DND-41 (cell line): Measurements from ENCODE around the gene CAND2.

Source experiments
- ATAC-seq: fragments of 200-7000 bp; cut with Tn5 transposase; 3 replicates; pipeline ENCODE4 v1.9.1; 2021; ENCODE audit warnings: low read depth; ENCODE audit not compliant: insufficient read depth
- DNase-seq: peaks from one replicate; pipeline ENCODE4 v3.0.0-alpha.2; 2020
- H2AFZ ChIP-seq: 2 replicates; pipeline ENCODE4 v1.6.0; 2012; ENCODE audit warnings: low read depth, low read length
- H3K27ac ChIP-seq: 2 replicates; pipeline ENCODE4 v1.5.1; 2012; ENCODE audit warnings: low read length, inconsistent platforms
- H3K27me3 ChIP-seq: fragments of 200-600 bp; sonication (generic); 2 replicates; pipeline ENCODE4 v1.6.0; 2012; ENCODE audit warnings: low read length, mild to moderate bottlenecking, inconsistent platforms; ENCODE audit not compliant: insufficient read depth, poor library complexity
- H3K36me3 ChIP-seq: 2 replicates; pipeline ENCODE4 v1.5.1; 2012; ENCODE audit warnings: low read length, inconsistent platforms; ENCODE audit not compliant: insufficient read depth
- H3K4me1 ChIP-seq: 2 replicates; pipeline ENCODE4 v1.5.1; 2012; ENCODE audit warnings: mild to moderate bottlenecking, low read length; ENCODE audit not compliant: insufficient read depth
- H3K4me2 ChIP-seq: 2 replicates; pipeline ENCODE4 v1.6.0; 2012; ENCODE audit warnings: mild to moderate bottlenecking, moderate library complexity, low read length, inconsistent platforms; ENCODE audit not compliant: insufficient read depth
- H3K4me3 ChIP-seq, 2 experiments: fragments of 200-600 bp in 1 of 2; shearing (Covaris generic) in 1 of 2; 2 replicates each; pipeline ENCODE4 v1.5.1; 2012 to 2016; ENCODE audit warnings: inconsistent platforms in 2 of 2, low read length in 2 of 2, mild to moderate bottlenecking in 2 of 2, low read depth in 1 of 2, moderate library complexity in 1 of 2
- H3K79me2 ChIP-seq: 2 replicates; pipeline ENCODE4 v1.6.0; 2012; ENCODE audit warnings: low read length, inconsistent platforms; ENCODE audit not compliant: insufficient read depth
- H3K9ac ChIP-seq: 2 replicates; pipeline ENCODE4 v1.6.0; 2012; ENCODE audit warnings: low read depth, mild to moderate bottlenecking, inconsistent platforms, low read length, moderate library complexity
- H3K9me3 ChIP-seq: 2 replicates; pipeline ENCODE4 v1.5.1; 2012; ENCODE audit warnings: low read length, moderate library complexity, mild to moderate bottlenecking, inconsistent platforms; ENCODE audit not compliant: insufficient read depth, severe bottlenecking
- H4K20me1 ChIP-seq: 2 replicates; pipeline ENCODE4 v1.6.0; 2012; ENCODE audit warnings: low read length; ENCODE audit not compliant: insufficient read depth
- CTCF ChIP-seq: IDR thresholded peaks from 2 replicates; pipeline ENCODE4 v1.5.1; 2012; ENCODE audit warnings: borderline replicate concordance, low read length, moderate library complexity, mild to moderate bottlenecking; ENCODE audit not compliant: poor library complexity, severe bottlenecking; ENCODE audit errors: extremely low read depth
- EZH2 ChIP-seq: IDR thresholded peaks from 3 replicates; pipeline ENCODE4 v1.6.1; 2012; ENCODE audit warnings: borderline replicate concordance, low read depth, mild to moderate bottlenecking, moderate library complexity, low read length, inconsistent platforms; ENCODE audit not compliant: severe bottlenecking

The CAND2 gene

GRCh38 chr3:12841149-12841969 is 44.9 kb downstream of the CAND2 start, which contains the start of gene RPL32:
Gene RPL32, minus strand, starts transcription at chr3:12841565. Its CDS starts 1,328 bp downstream, at chr3:12840237.
- ATAC-seq (peak; percentile 85), DNase-seq (peak; percentile 88)
- Histone ChIP-seq H3K4me2 (peak within 1 kb of the TSS; percentile 82), H3K27me3 (no peaks in the 10 kb centered on the region), H3K9me3 (no peaks in the 10 kb centered on the region), H3K27ac (peak within 1 kb of the TSS; percentile 92), H3K4me3 (peak within 1 kb of the TSS; percentile 80 to 94), H3K9ac (peak within 1 kb of the TSS; percentile 91), H4K20me1 (peaks cover 49% of the 10 kb centered on the region), H3K79me2 (peaks cover 50% of the 10 kb centered on the region), H3K36me3 (peaks cover 50% of the 10 kb centered on the region), H3K4me1 (peaks cover 50% of the 10 kb centered on the region), H2AFZ (peak within 1 kb of the TSS; percentile 93)
- TF ChIP-seq CTCF (peak; percentile 89), EZH2 (no peak)

- peaks cover 43% of the 10 kb centered on the region for H4K20me1 ChIP-seq
- H3K27me3 ChIP-seq: no peaks in the 10 kb centered on the region
- H3K4me3 ChIP-seq: peak overlapping the region in 1 of 2 experiments; percentile 94; a peak in 2 of 4 replicates
- H3K36me3 ChIP-seq: peaks cover 44% of the 10 kb centered on the region
- H3K4me2 ChIP-seq: peak overlapping the region; percentile 82
- ATAC-seq (0 out of 3 replicates have a peak, but pooled peaks have one; percentile 5), DNase-seq (no peak)
- H3K4me1 ChIP-seq: peaks cover 56% of the 10 kb centered on the region
- H3K9ac ChIP-seq: peak overlapping the region; percentile 91
- peaks cover 44% of the 10 kb centered on the region for H3K79me2 ChIP-seq
- no peak for TF ChIP-seq EZH2
- TF ChIP-seq CTCF: no peak
- H3K9me3 ChIP-seq: no peaks in the 10 kb centered on the region
- peak overlapping the region; percentile 93 for H2AFZ ChIP-seq
- peak overlapping the region; percentile 92 for H3K27ac ChIP-seq
Measured at GRCh38 chr3:12841970-12842328, 45.5 kb downstream of the CAND2 start.

- no peak for DNase-seq
- no peaks in the 10 kb centered on the region for H3K27me3 ChIP-seq
- no peak for ATAC-seq
- H3K9ac ChIP-seq: peak overlapping the region; percentile 91
- 0 out of 2 replicates have a peak overlapping the region, but pooled peaks have one; percentile 82 for H3K4me2 ChIP-seq
- H3K79me2 ChIP-seq: peaks cover 39% of the 10 kb centered on the region
- no peaks in the 10 kb centered on the region for H3K9me3 ChIP-seq
- peak overlapping the region; percentile 92 for H3K27ac ChIP-seq
- no peak overlapping the region for H3K4me3 ChIP-seq
- H4K20me1 ChIP-seq: peaks cover 38% of the 10 kb centered on the region
- TF ChIP-seq CTCF: no peak
- TF ChIP-seq EZH2: no peak
- H2AFZ ChIP-seq: peak overlapping the region; percentile 93
- H3K36me3 ChIP-seq: peaks cover 39% of the 10 kb centered on the region
- peaks cover 58% of the 10 kb centered on the region for H3K4me1 ChIP-seq
Measured at GRCh38 chr3:12842469-12842868, 46.0 kb downstream of the CAND2 start.
